Neural progenitor cell (in vitro differentiated cells): ENCODE measurements around the gene SFI1. TPM values are rescaled to one million over a fixed set of nuclear protein-coding genes. Genes with fewer than 3 reads are reported as not detected.

Source experiments
- DNase-seq: peaks from one replicate; pipeline ENCODE4 v3.0.0-alpha.2; 2016; ENCODE audit warnings: low spot score
- H2AFZ ChIP-seq: fragments of 200-600 bp; sonication (generic); replicated peaks from 2 replicates; pipeline ENCODE4 v1.6.1; 2016; ENCODE audit warnings: antibody characterized with exemption
- H3F3A ChIP-seq: fragments of 200-600 bp; sonication (generic); 2 replicates; pipeline ENCODE4 v1.6.1; 2016; ENCODE audit warnings: antibody characterized with exemption, low read depth
- H3K27ac ChIP-seq: fragments of 200-600 bp; sonication (generic); 2 replicates; pipeline ENCODE4 v1.5.1; 2016; ENCODE audit warnings: mild to moderate bottlenecking
- H3K27me3 ChIP-seq: fragments of 200-600 bp; sonication (generic); 2 replicates; pipeline ENCODE4 v1.6.1; 2016; ENCODE audit warnings: mild to moderate bottlenecking, moderate library complexity
- H3K36me3 ChIP-seq: fragments of 200-600 bp; sonication (generic); 2 replicates; pipeline ENCODE4 v1.5.1; 2016
- H3K4me1 ChIP-seq: fragments of 200-600 bp; sonication (generic); 2 replicates; pipeline ENCODE4 v1.6.1; 2016; ENCODE audit warnings: mixed run types
- H3K4me2 ChIP-seq: fragments of 200-600 bp; sonication (generic); 2 replicates; pipeline ENCODE4 v1.6.1; 2016
- H3K4me3 ChIP-seq: fragments of 200-600 bp; sonication (generic); 2 replicates; pipeline ENCODE4 v1.5.1; 2016
- H3K79me2 ChIP-seq: fragments of 200-600 bp; sonication (generic); 2 replicates; pipeline ENCODE4 v1.6.1; 2016; ENCODE audit warnings: low read depth
- H3K9ac ChIP-seq: fragments of 200-600 bp; sonication (generic); 2 replicates; pipeline ENCODE4 v1.6.1; 2016
- H3K9me3 ChIP-seq: fragments of 200-600 bp; sonication (generic); 2 replicates; pipeline ENCODE4 v1.5.1; 2016; ENCODE audit warnings: low read depth
- H4K20me1 ChIP-seq: fragments of 200-600 bp; sonication (generic); 2 replicates; pipeline ENCODE4 v1.6.1; 2016; ENCODE audit warnings: low read depth
- H3K27ac Mint-ChIP-seq: 3 replicates; pipeline ENCODE4 v1.8.0; 2021; ENCODE audit warnings: mixed read lengths
- H3K27me3 Mint-ChIP-seq: 2 replicates; pipeline ENCODE4 v1.8.0; 2022; ENCODE audit warnings: low read depth, mild to moderate bottlenecking, inconsistent platforms, moderate library complexity, mixed read lengths; ENCODE audit not compliant: insufficient read depth
- H3K36me3 Mint-ChIP-seq: 3 replicates; pipeline ENCODE4 v1.8.0; 2021; ENCODE audit warnings: mixed read lengths
- H3K4me1 Mint-ChIP-seq: 3 replicates; pipeline ENCODE4 v1.8.0; 2021; ENCODE audit warnings: mixed read lengths
- H3K4me3 Mint-ChIP-seq: 3 replicates; pipeline ENCODE4 v1.8.0; 2021; ENCODE audit warnings: mild to moderate bottlenecking, moderate library complexity, mixed read lengths
- H3K9me3 Mint-ChIP-seq: 3 replicates; pipeline ENCODE4 v1.8.0; 2020; ENCODE audit warnings: mixed read lengths
- CTCF ChIP-seq: fragments of 200-600 bp; sonication (generic); IDR thresholded peaks from 2 replicates; pipeline ENCODE4 v1.5.1; 2017; ENCODE audit warnings: antibody characterized with exemption, mild to moderate bottlenecking
- EZH2 ChIP-seq: fragments of 200-600 bp; sonication (generic); IDR thresholded peaks from 2 replicates; pipeline ENCODE4 v1.6.1; 2017; ENCODE audit warnings: antibody characterized with exemption, mild to moderate bottlenecking, moderate library complexity
- EZH2phosphoT487 ChIP-seq: fragments of 200-600 bp; sonication (generic); IDR thresholded peaks from 2 replicates; pipeline ENCODE4 v1.6.1; 2017; ENCODE audit warnings: antibody characterized with exemption
- total RNA-seq: library from RNA; depleted of rRNA; stranded (reverse); fragments of >200 nt; gene quantifications from 2 replicates; pipeline ENCODE4 v1.2.3, GENCODE V29; 2015; ENCODE audit warnings: low replicate concordance

The SFI1 gene
- total RNA-seq, 1 donor from 2014 or later, result 25.0 TPM

GRCh38 chr22:31530823-31531195, 34.5 kb downstream of the SFI1 start:
- H3K4me1 ChIP-seq, result peaks cover 4% of the 10 kb centered on the region

GRCh38 chr22:31532060-31532459, 35.7 kb downstream of the SFI1 start:
- Mint-ChIP-seq H3K27ac (no peak overlapping the region), H3K4me3 (no peak overlapping the region), H3K27me3 (no peaks in the 10 kb centered on the region), H3K36me3 (peaks cover 20% of the 10 kb centered on the region), H3K4me1 (no peaks in the 10 kb centered on the region), H3K9me3 (no peaks in the 10 kb centered on the region)
- no peak for DNase-seq
- no peak overlapping the region for H3K4me3 ChIP-seq
- no peak overlapping the region for H3K4me2 ChIP-seq
- H3K4me1 ChIP-seq, result peaks cover 4% of the 10 kb centered on the region
- no peak overlapping the region for H3K9ac ChIP-seq
- no peaks in the 10 kb centered on the region for H3K36me3 ChIP-seq
- H4K20me1 ChIP-seq, result peaks cover 2% of the 10 kb centered on the region
- H3F3A ChIP-seq, result peaks cover 7% of the 10 kb centered on the region
- no peaks in the 10 kb centered on the region for H3K79me2 ChIP-seq
- no peak overlapping the region for H3K27ac ChIP-seq
- H3K27me3 ChIP-seq, result no peaks in the 10 kb centered on the region
- TF ChIP-seq EZH2phosphoT487, result no peak
- no peak for TF ChIP-seq CTCF
- no peak for TF ChIP-seq EZH2
- no peaks in the 10 kb centered on the region for H3K9me3 ChIP-seq
- no peak overlapping the region for H2AFZ ChIP-seq

More at GRCh38 chr22:31530823-31531195, 34.5 kb downstream of the SFI1 start:
- Mint-ChIP-seq H3K27ac (no peak overlapping the region), H3K4me3 (no peak overlapping the region), H3K4me1 (no peaks in the 10 kb centered on the region), H3K36me3 (peaks cover 26% of the 10 kb centered on the region), H3K9me3 (peaks cover 2% of the 10 kb centered on the region), H3K27me3 (no peaks in the 10 kb centered on the region)
- Histone ChIP-seq H2AFZ (no peak overlapping the region), H3K9me3 (no peaks in the 10 kb centered on the region), H3F3A (no peaks in the 10 kb centered on the region), H3K4me2 (no peak overlapping the region), H3K79me2 (no peaks in the 10 kb centered on the region), H3K27me3 (no peaks in the 10 kb centered on the region), H3K27ac (no peak overlapping the region), H3K9ac (no peak overlapping the region), H4K20me1 (peaks cover 2% of the 10 kb centered on the region), H3K4me3 (no peak overlapping the region), H3K36me3 (no peaks in the 10 kb centered on the region)
- no peak for TF ChIP-seq EZH2
- TF ChIP-seq CTCF, result no peak
- no peak for TF ChIP-seq EZH2phosphoT487
- no peak for DNase-seq

- H3K27ac Mint-ChIP-seq, result no peak overlapping the region
- TF ChIP-seq EZH2phosphoT487, result no peak
- no peak for TF ChIP-seq CTCF
- no peak for TF ChIP-seq EZH2
These were observed 37.0 kb downstream of the SFI1 start for GRCh38 chr22:31533374-31533773.

More at GRCh38 chr22:31533374-31533773, 37.0 kb downstream of the SFI1 start:
- no peak overlapping the region for H3K27ac ChIP-seq
- Mint-ChIP-seq H3K4me3 (no peak overlapping the region), H3K27me3 (no peaks in the 10 kb centered on the region), H3K36me3 (peaks cover 18% of the 10 kb centered on the region), H3K4me1 (no peaks in the 10 kb centered on the region), H3K9me3 (no peaks in the 10 kb centered on the region)
- peak overlapping the region; percentile 37 for H3K9ac ChIP-seq
- H4K20me1 ChIP-seq, result peaks cover 2% of the 10 kb centered on the region
- H3K36me3 ChIP-seq, result no peaks in the 10 kb centered on the region
- H3F3A ChIP-seq, result peaks cover 11% of the 10 kb centered on the region
- DNase-seq, result no peak
- no peak overlapping the region for H2AFZ ChIP-seq
- peaks cover 4% of the 10 kb centered on the region for H3K4me1 ChIP-seq
- no peaks in the 10 kb centered on the region for H3K79me2 ChIP-seq
- H3K4me3 ChIP-seq, result no peak overlapping the region
- no peaks in the 10 kb centered on the region for H3K9me3 ChIP-seq
- H3K4me2 ChIP-seq, result no peak overlapping the region
- H3K27me3 ChIP-seq, result no peaks in the 10 kb centered on the region
